Measurements from ENCODE around the gene PSMB5. TPM values are rescaled to one million over a fixed set of nuclear protein-coding genes. Genes with fewer than 3 reads are reported as not detected.

Gene PSMB5
- total and polyA plus RNA-seq, 9 of the 15 experiments (the other 6 are each of a cell fraction or from before 2014, with no cell fraction given): 198 to 1,870 (median 269) TPM

DNA sequence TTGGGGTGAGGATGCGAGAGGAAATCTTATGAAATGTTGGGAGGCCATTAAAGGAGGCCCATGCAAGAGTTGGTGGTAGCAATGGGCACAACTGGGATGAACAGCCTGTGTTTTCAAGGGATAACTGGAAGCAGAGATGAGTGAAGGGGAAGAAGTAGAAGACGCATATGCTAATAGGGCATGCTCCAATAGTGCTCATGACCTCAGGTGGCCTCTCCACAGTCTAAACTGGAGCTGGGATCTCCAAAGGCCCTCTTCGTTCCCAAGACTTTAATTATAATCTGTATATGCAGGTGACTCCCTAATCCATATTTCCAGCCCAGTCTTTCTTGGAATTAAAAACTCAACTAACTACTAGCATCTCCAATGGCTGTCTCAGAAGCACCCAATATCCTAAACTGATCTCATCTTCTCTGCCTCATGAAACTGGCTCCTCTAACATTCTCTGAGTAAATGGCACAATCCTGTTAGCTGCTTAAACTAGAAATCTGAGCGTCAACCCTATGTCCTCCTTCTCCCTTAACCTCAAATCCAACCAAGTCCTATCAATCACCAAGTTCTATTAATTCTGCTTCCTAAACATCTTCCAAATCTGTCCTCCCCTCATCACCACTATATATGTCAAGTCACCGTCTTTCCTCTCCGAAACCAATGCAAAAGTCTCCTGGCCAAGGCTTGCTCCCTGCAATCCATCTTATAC lies 49.6 kb downstream of the PSMB5 start:
- no peak overlapping the region for H3K9ac ChIP-seq (ENCODE audit: insufficient read depth in 1 of 2, low read depth in 2 of 2, low read length in 2 of 2)
- DNase-seq (ENCODE audit: extremely low read depth in 1 of 4, low spot score in 3 of 4) (no peak), FAIRE-seq (no peak), ATAC-seq (no peak)
- H3K4me3 ChIP-seq: no peak overlapping the region
- POLR2A ChIA-PET: interaction anchor here (0.8 to 1.7 kb wide), 3 partner anchors 11 to 67 kb away, joined by 4 to 9 read pairs (median 5); no protein-coding TSS in a partner anchor
- H3K27me3 ChIP-seq (ENCODE audit: control insufficient read depth in 2 of 2, insufficient read depth in 2 of 2, low read length in 2 of 2): no peaks in the 10 kb centered on the region
- no peak overlapping the region for H2AFZ ChIP-seq (ENCODE audit: low read depth, low read length)
- 75% methylated on average over 6 of the region's 6 CpGs for WGBS (ENCODE audit: insufficient coverage, low coverage, missing lambda C conversion rate)
- intact Hi-C loops (cut with micrococcal nuclease) (loop anchor here (5.0 kb wide), 1 partner anchor 122 kb away; no protein-coding TSS in a partner anchor), in situ Hi-C loops (cut with MboI) (loop anchor here (5.0 kb wide), 1 partner anchor 53 kb away; no protein-coding TSS in a partner anchor)
- H3K36me3 ChIP-seq (ENCODE audit: control insufficient read depth, insufficient read depth, low read length): peaks cover 21% of the 10 kb centered on the region; the same call in 2 of the 3 replicates
- peaks cover 2 to 21% of the 10 kb centered on the region in 2 experiments; a peak in 3 of 5 replicates for H3K4me1 ChIP-seq (replicated peaks in 1 of 2; ENCODE audit: control insufficient read depth in 2 of 2, insufficient read depth in 2 of 2, low read length in 2 of 2)
- H3K79me2 ChIP-seq (ENCODE audit: control insufficient read depth, insufficient read depth, low read length): no peaks in the 10 kb centered on the region
- no peaks in the 10 kb centered on the region for H3K9me1 ChIP-seq (ENCODE audit: control insufficient read depth, insufficient read depth, low read length)
- no TSS peak for BruUV-seq (replicated peaks)
- CTCF ChIA-PET (ENCODE audit: low intra/inter-chr PET ratio): interaction anchor here (2.4 to 5.9 kb wide), 3 partner anchors 55 to 124 kb away, joined by 8 to 141 read pairs (median 21); partner anchors contain the start of genes CDH24 and PRMT5
- H3K4me2 ChIP-seq (ENCODE audit: insufficient read depth, low read length): no peak overlapping the region
- H4K20me1 ChIP-seq (replicated peaks; ENCODE audit: control insufficient read depth, insufficient read depth, low read length): no peaks in the 10 kb centered on the region
- H3K27ac ChIP-seq (ENCODE audit: extremely low read depth, low read depth, low read length): no peak overlapping the region
- no peaks in the 10 kb centered on the region for H3K9me3 ChIP-seq (replicated peaks; ENCODE audit: control insufficient read depth, insufficient read depth, low read depth, low read length)
- TF ChIP-seq TBP (optimal IDR thresholded peaks at IDR 0.05; ENCODE audit: low read depth, low read length) (no peak), ZNF41 (CRISPR knock-in tag; conservative IDR thresholded peaks at IDR 0.05) (no peak), MTA3 (IDR thresholded peaks at IDR 0.05; ENCODE audit: borderline replicate concordance) (no peak), ZBTB1 (CRISPR knock-in tag; IDR thresholded peaks at IDR 0.05; ENCODE audit: borderline replicate concordance, low read depth) (no peak), ZNF507 (tag; conservative IDR thresholded peaks at IDR 0.05) (no peak), PURB (CRISPR knock-in tag; IDR thresholded peaks at IDR 0.05; ENCODE audit: low read depth) (no peak), NR2C1 (IDR thresholded peaks at IDR 0.05) (no peak), NR2C1 (tag; IDR thresholded peaks at IDR 0.05) (no peak), ZBTB7A (IDR thresholded peaks at IDR 0.05; ENCODE audit: borderline replicate concordance, control insufficient read depth, low read depth, low read length) (no peak)
- TF ChIP-seq, protein P1, sequence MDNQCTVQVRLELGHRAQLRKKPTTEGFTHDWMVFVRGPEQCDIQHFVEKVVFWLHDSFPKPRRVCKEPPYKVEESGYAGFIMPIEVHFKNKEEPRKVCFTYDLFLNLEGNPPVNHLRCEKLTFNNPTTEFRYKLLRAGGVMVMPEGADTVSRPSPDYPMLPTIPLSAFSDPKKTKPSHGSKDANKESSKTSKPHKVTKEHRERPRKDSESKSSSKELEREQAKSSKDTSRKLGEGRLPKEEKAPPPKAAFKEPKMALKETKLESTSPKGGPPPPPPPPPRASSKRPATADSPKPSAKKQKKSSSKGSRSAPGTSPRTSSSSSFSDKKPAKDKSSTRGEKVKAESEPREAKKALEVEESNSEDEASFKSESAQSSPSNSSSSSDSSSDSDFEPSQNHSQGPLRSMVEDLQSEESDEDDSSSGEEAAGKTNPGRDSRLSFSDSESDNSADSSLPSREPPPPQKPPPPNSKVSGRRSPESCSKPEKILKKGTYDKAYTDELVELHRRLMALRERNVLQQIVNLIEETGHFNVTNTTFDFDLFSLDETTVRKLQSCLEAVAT (IDR thresholded peaks at IDR 0.05): no peak
- TF ChIP-seq, protein P2, sequence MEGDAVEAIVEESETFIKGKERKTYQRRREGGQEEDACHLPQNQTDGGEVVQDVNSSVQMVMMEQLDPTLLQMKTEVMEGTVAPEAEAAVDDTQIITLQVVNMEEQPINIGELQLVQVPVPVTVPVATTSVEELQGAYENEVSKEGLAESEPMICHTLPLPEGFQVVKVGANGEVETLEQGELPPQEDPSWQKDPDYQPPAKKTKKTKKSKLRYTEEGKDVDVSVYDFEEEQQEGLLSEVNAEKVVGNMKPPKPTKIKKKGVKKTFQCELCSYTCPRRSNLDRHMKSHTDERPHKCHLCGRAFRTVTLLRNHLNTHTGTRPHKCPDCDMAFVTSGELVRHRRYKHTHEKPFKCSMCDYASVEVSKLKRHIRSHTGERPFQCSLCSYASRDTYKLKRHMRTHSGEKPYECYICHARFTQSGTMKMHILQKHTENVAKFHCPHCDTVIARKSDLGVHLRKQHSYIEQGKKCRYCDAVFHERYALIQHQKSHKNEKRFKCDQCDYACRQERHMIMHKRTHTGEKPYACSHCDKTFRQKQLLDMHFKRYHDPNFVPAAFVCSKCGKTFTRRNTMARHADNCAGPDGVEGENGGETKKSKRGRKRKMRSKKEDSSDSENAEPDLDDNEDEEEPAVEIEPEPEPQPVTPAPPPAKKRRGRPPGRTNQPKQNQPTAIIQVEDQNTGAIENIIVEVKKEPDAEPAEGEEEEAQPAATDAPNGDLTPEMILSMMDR (IDR thresholded peaks at IDR 0.05 in 2 of 3, conservative IDR thresholded peaks at IDR 0.05 in 1 of 3; ENCODE audit: insufficient read depth in 2 of 3, low read depth in 1 of 3, low read length in 3 of 3): no peak
- TF ChIP-seq, protein P3, sequence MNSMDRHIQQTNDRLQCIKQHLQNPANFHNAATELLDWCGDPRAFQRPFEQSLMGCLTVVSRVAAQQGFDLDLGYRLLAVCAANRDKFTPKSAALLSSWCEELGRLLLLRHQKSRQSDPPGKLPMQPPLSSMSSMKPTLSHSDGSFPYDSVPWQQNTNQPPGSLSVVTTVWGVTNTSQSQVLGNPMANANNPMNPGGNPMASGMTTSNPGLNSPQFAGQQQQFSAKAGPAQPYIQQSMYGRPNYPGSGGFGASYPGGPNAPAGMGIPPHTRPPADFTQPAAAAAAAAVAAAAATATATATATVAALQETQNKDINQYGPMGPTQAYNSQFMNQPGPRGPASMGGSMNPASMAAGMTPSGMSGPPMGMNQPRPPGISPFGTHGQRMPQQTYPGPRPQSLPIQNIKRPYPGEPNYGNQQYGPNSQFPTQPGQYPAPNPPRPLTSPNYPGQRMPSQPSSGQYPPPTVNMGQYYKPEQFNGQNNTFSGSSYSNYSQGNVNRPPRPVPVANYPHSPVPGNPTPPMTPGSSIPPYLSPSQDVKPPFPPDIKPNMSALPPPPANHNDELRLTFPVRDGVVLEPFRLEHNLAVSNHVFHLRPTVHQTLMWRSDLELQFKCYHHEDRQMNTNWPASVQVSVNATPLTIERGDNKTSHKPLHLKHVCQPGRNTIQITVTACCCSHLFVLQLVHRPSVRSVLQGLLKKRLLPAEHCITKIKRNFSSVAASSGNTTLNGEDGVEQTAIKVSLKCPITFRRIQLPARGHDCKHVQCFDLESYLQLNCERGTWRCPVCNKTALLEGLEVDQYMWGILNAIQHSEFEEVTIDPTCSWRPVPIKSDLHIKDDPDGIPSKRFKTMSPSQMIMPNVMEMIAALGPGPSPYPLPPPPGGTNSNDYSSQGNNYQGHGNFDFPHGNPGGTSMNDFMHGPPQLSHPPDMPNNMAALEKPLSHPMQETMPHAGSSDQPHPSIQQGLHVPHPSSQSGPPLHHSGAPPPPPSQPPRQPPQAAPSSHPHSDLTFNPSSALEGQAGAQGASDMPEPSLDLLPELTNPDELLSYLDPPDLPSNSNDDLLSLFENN (IDR thresholded peaks at IDR 0.05; ENCODE audit: low read depth in 2 of 2, low read length in 2 of 2): no peak
